ENCODE measurements around the gene KCNH2. TPM values are rescaled to one million over a fixed set of nuclear protein-coding genes. Genes with fewer than 3 reads are reported as not detected.
A peak's percentile ranks its signal among the peaks of the same experiment; 100 is the strongest.

KCNH2 gene
- total and polyA plus RNA-seq, 12 donors: 1.1 to 18.7 (median 5.0) TPM

DNA sequence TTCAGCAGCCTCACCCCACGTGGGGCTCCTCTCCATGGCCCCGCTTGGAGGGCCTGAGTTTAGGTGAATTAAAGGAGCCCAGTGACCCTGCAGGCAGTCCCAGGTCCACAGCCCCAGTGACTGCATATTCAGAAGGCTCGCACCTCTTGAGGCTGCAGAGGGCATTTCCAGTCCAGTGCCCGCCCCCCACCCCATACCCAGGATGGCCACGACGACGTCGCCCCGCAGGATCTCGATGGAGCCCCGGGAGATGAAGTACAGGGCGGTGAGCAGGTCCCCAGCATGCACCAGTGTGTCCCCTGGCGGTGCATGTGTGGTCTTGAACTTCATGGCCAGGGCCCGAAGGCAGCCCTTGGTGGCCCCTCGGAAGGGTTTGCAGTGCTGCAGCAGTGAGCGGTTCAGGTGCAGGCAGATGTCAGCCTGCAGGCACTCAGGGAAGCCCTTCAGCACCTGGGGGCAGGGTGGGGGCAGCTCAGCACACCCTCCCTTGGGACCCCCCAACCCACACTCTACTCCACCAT is 28.1 kb downstream of the KCNH2 start:
- Histone ChIP-seq H3K36me3 (replicated peaks in 1 of 2) (no peaks in the 10 kb centered on the region), H3K4me1 (replicated peaks in 1 of 2) (peaks cover 0 to 3% of the 10 kb centered on the region in 2 donors), H3K27ac (no peak overlapping the region), H3K9me3 (replicated peaks in 1 of 3) (no peaks in the 10 kb centered on the region), H3K4me3 (no peak overlapping the region), H3K27me3 (no peaks in the 10 kb centered on the region)
- WGBS, 4 donors: 80 to 92% (median 89%) methylated on average over 7 to 16 of the region's 16 CpGs
- intact Hi-C loops (cut with DNase I): no loop called here
- DNase-seq: peak in 4 of 7 donors; percentile 8 to 45 (median 12)
- no peak for TF ChIP-seq POLR2A (IDR thresholded peaks at IDR 0.05)
- TF ChIP-seq, protein P1, sequence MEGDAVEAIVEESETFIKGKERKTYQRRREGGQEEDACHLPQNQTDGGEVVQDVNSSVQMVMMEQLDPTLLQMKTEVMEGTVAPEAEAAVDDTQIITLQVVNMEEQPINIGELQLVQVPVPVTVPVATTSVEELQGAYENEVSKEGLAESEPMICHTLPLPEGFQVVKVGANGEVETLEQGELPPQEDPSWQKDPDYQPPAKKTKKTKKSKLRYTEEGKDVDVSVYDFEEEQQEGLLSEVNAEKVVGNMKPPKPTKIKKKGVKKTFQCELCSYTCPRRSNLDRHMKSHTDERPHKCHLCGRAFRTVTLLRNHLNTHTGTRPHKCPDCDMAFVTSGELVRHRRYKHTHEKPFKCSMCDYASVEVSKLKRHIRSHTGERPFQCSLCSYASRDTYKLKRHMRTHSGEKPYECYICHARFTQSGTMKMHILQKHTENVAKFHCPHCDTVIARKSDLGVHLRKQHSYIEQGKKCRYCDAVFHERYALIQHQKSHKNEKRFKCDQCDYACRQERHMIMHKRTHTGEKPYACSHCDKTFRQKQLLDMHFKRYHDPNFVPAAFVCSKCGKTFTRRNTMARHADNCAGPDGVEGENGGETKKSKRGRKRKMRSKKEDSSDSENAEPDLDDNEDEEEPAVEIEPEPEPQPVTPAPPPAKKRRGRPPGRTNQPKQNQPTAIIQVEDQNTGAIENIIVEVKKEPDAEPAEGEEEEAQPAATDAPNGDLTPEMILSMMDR (IDR thresholded peaks at IDR 0.05): no peak

GRCh38 chr7:150949564-150949963 is 28.6 kb downstream of the KCNH2 start:
- peaks cover 0 to 3% of the 10 kb centered on the region in 2 donors for H3K4me1 ChIP-seq (replicated peaks in 1 of 2)
- H3K27ac ChIP-seq: no peak overlapping the region
- peak in 5 of 7 donors; percentile 7 to 51 (median 8) for DNase-seq
- TF ChIP-seq, protein P1 (IDR thresholded peaks at IDR 0.05): no peak
- TF ChIP-seq POLR2A (IDR thresholded peaks at IDR 0.05): no peak
- H3K27me3 ChIP-seq: no peaks in the 10 kb centered on the region
- intact Hi-C loops (cut with DNase I): no loop called here
- 56 to 72% (median 66%) methylated on average over 3 to 4 of the region's 4 CpGs for WGBS, 4 donors
- no peaks in the 10 kb centered on the region for H3K9me3 ChIP-seq (replicated peaks in 1 of 3)
- H3K36me3 ChIP-seq (replicated peaks in 1 of 2): no peaks in the 10 kb centered on the region
- H3K4me3 ChIP-seq: no peak overlapping the region

GRCh38 chr7:150948791-150949251 is 29.3 kb downstream of the KCNH2 start:
- intact Hi-C loops (cut with DNase I): no loop called here
- Histone ChIP-seq H3K27ac (no peak overlapping the region), H3K27me3 (no peaks in the 10 kb centered on the region), H3K4me1 (replicated peaks in 1 of 2) (peaks cover 0 to 3% of the 10 kb centered on the region in 2 donors), H3K4me3 (no peak overlapping the region), H3K9me3 (replicated peaks in 1 of 3) (no peaks in the 10 kb centered on the region), H3K36me3 (replicated peaks in 1 of 2) (no peaks in the 10 kb centered on the region)
- WGBS, 4 donors: 81 to 97% (median 85%) methylated on average over 6 to 15 of the region's 15 CpGs
- DNase-seq: peak in 4 of 7 donors; percentile 7 to 51 (median 12)
- TF ChIP-seq, protein P1 (IDR thresholded peaks at IDR 0.05): no peak
- TF ChIP-seq POLR2A (IDR thresholded peaks at IDR 0.05): no peak

DNA sequence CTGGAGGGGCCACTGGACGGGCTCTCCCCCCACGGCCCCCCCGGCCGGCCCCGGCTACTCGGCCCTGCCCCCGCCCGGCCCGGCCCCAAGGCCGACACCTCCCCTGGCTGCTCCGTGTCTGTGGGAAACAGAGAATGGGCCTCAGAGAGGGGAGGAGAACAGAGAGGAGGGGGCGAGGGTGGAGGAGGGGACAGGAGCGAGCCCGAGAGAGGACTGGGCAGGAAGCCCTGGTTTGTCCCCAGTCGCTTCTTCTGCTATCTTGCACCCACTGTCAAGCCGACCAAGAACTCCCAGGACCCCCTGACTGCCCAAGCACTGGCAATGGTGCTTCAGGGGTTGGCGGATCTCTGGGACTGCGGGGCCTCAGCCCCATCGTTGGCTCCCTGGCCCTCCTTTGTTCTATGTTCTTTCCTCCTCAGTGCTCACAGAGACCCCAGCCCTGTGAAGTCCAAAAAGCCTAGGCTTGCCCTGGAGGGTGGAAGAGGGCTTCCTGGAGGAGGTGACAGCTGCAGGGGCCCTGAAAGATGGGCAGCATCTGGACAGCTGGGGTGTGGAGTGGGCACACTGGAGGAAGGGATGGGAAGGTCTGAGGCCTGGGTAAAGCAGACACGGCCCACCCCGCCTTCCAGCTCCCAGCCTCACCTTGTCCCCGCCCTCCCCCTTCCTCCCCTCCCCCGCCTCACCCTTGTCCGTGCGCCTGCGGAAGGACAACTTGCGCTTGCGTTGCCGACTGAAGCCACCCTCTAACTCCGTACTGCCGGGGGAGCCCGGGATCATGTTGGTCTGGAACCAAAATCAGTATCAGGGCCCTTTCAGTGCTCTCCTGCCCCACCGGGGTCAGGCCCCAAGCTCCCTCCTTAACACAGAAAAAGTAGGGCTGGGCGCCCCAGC is 30.1 kb downstream of the KCNH2 start:
- Histone ChIP-seq H3K36me3 (replicated peaks in 1 of 2) (no peaks in the 10 kb centered on the region), H3K27ac (peak overlapping the region in 1 of 5 donors; percentile 79), H3K27me3 (no peaks in the 10 kb centered on the region), H3K9me3 (replicated peaks in 1 of 3) (no peaks in the 10 kb centered on the region), H3K4me1 (replicated peaks in 1 of 2) (peaks cover 0 to 3% of the 10 kb centered on the region in 2 donors), H3K4me3 (no peak overlapping the region)
- intact Hi-C loops (cut with DNase I): no loop called here
- DNase-seq: peak in 4 of 7 donors; percentile 6 to 56 (median 12)
- 51 to 60% (median 54%) methylated on average over 18 to 34 of the region's 34 CpGs for WGBS, 4 donors
- TF ChIP-seq POLR2A (IDR thresholded peaks at IDR 0.05): no peak

All from adrenal gland (tissue), 12 donors.